ENCODE data around the gene TRIM2.
A peak's percentile ranks its signal among the peaks of the same experiment; 100 is the strongest.

TRIM2 gene

GRCh38 chr4:153209410-153209809 is 5.2 kb downstream of the TRIM2 start:
- Histone ChIP-seq H3K36me3 (ENCODE audit: control insufficient read depth, insufficient read depth, low read length) (no peaks in the 10 kb centered on the region), H3K9ac (ENCODE audit: low read depth, low read length) (no peak overlapping the region), H3K4me3 (ENCODE audit: low read depth, low read length) (no peak overlapping the region), H3K4me1 (ENCODE audit: control insufficient read depth, insufficient read depth, low read length) (peaks cover 45% of the 10 kb centered on the region), H3K27me3 (ENCODE audit: control insufficient read depth, insufficient read depth, low read length) (0 out of 2 replicates have a peak, but pooled peaks cover 8% of the 10 kb centered on the region), H3K9me3 (ENCODE audit: control insufficient read depth, insufficient read depth, low read length) (no peaks in the 10 kb centered on the region), H3K27ac (ENCODE audit: low read depth, low read length) (peak overlapping the region; percentile 43)

GRCh38 chr4:153210727-153211126 is 6.5 kb downstream of the TRIM2 start:
- peaks cover 40% of the 10 kb centered on the region for H3K4me1 ChIP-seq (ENCODE audit: control insufficient read depth, insufficient read depth, low read length)
- no peak overlapping the region for H3K4me3 ChIP-seq (ENCODE audit: low read depth, low read length)
- H3K27ac ChIP-seq (ENCODE audit: low read depth, low read length), result no peak overlapping the region
- no peak overlapping the region for H3K9ac ChIP-seq (ENCODE audit: low read depth, low read length)
- H3K9me3 ChIP-seq (ENCODE audit: control insufficient read depth, insufficient read depth, low read length), result no peaks in the 10 kb centered on the region
- H3K36me3 ChIP-seq (ENCODE audit: control insufficient read depth, insufficient read depth, low read length), result no peaks in the 10 kb centered on the region
- H3K27me3 ChIP-seq (ENCODE audit: control insufficient read depth, insufficient read depth, low read length), result 0 out of 2 replicates have a peak, but pooled peaks cover under 1% of the 10 kb centered on the region

GRCh38 chr4:153211986-153212728 is 7.9 kb downstream of the TRIM2 start:
- no peaks in the 10 kb centered on the region for H3K9me3 ChIP-seq (ENCODE audit: control insufficient read depth, insufficient read depth, low read length)
- no peaks in the 10 kb centered on the region for H3K27me3 ChIP-seq (ENCODE audit: control insufficient read depth, insufficient read depth, low read length)
- no peak overlapping the region for H3K4me3 ChIP-seq (ENCODE audit: low read depth, low read length)
- H3K4me1 ChIP-seq (ENCODE audit: control insufficient read depth, insufficient read depth, low read length), result peaks cover 26% of the 10 kb centered on the region
- H3K27ac ChIP-seq (ENCODE audit: low read depth, low read length), result no peak overlapping the region
- no peak overlapping the region for H3K9ac ChIP-seq (ENCODE audit: low read depth, low read length)
- no peaks in the 10 kb centered on the region for H3K36me3 ChIP-seq (ENCODE audit: control insufficient read depth, insufficient read depth, low read length)

- Histone ChIP-seq H3K27ac (ENCODE audit: low read depth, low read length) (no peak overlapping the region), H3K9me3 (ENCODE audit: control insufficient read depth, insufficient read depth, low read length) (no peaks in the 10 kb centered on the region), H3K4me3 (ENCODE audit: low read depth, low read length) (no peak overlapping the region), H3K4me1 (ENCODE audit: control insufficient read depth, insufficient read depth, low read length) (peaks cover 20% of the 10 kb centered on the region), H3K9ac (ENCODE audit: low read depth, low read length) (no peak overlapping the region), H3K27me3 (ENCODE audit: control insufficient read depth, insufficient read depth, low read length) (no peaks in the 10 kb centered on the region), H3K36me3 (ENCODE audit: control insufficient read depth, insufficient read depth, low read length) (no peaks in the 10 kb centered on the region)
Measured at GRCh38 chr4:153212736-153213135, 8.5 kb downstream of the TRIM2 start.

- H3K4me1 ChIP-seq (ENCODE audit: control insufficient read depth, insufficient read depth, low read length), result peaks cover 10% of the 10 kb centered on the region; the same call in 1 of the 2 replicates
- no peaks in the 10 kb centered on the region for H3K9me3 ChIP-seq (ENCODE audit: control insufficient read depth, insufficient read depth, low read length)
- no peak overlapping the region for H3K9ac ChIP-seq (ENCODE audit: low read depth, low read length)
- H3K4me3 ChIP-seq (ENCODE audit: low read depth, low read length), result no peak overlapping the region
- no peak overlapping the region for H3K27ac ChIP-seq (ENCODE audit: low read depth, low read length)
- no peaks in the 10 kb centered on the region for H3K36me3 ChIP-seq (ENCODE audit: control insufficient read depth, insufficient read depth, low read length)
- H3K27me3 ChIP-seq (ENCODE audit: control insufficient read depth, insufficient read depth, low read length), result no peaks in the 10 kb centered on the region
Measured at GRCh38 chr4:153215921-153216320, 11.7 kb downstream of the TRIM2 start.

GRCh38 chr4:153216546-153216945 is 12.3 kb downstream of the TRIM2 start:
- H3K27me3 ChIP-seq (ENCODE audit: control insufficient read depth, insufficient read depth, low read length), result no peaks in the 10 kb centered on the region
- no peak overlapping the region for H3K9ac ChIP-seq (ENCODE audit: low read depth, low read length)
- no peak overlapping the region for H3K27ac ChIP-seq (ENCODE audit: low read depth, low read length)
- H3K36me3 ChIP-seq (ENCODE audit: control insufficient read depth, insufficient read depth, low read length), result no peaks in the 10 kb centered on the region
- H3K4me1 ChIP-seq (ENCODE audit: control insufficient read depth, insufficient read depth, low read length), result peaks cover 10% of the 10 kb centered on the region; the same call in 1 of the 2 replicates
- no peaks in the 10 kb centered on the region for H3K9me3 ChIP-seq (ENCODE audit: control insufficient read depth, insufficient read depth, low read length)
- H3K4me3 ChIP-seq (ENCODE audit: low read depth, low read length), result no peak overlapping the region

- Histone ChIP-seq H3K4me3 (ENCODE audit: low read depth, low read length) (no peak overlapping the region), H3K9ac (ENCODE audit: low read depth, low read length) (no peak overlapping the region), H3K27ac (ENCODE audit: low read depth, low read length) (no peak overlapping the region), H3K4me1 (ENCODE audit: control insufficient read depth, insufficient read depth, low read length) (peaks cover 10% of the 10 kb centered on the region; the same call in 1 of the 2 replicates), H3K27me3 (ENCODE audit: control insufficient read depth, insufficient read depth, low read length) (no peaks in the 10 kb centered on the region), H3K36me3 (ENCODE audit: control insufficient read depth, insufficient read depth, low read length) (no peaks in the 10 kb centered on the region), H3K9me3 (ENCODE audit: control insufficient read depth, insufficient read depth, low read length) (no peaks in the 10 kb centered on the region)
Measured at GRCh38 chr4:153217440-153217839, 13.2 kb downstream of the TRIM2 start.

GRCh38 chr4:153218961-153219360 is 14.7 kb downstream of the TRIM2 start:
- H3K9me3 ChIP-seq (ENCODE audit: control insufficient read depth, insufficient read depth, low read length), result no peaks in the 10 kb centered on the region
- no peak overlapping the region for H3K27ac ChIP-seq (ENCODE audit: low read depth, low read length)
- H3K9ac ChIP-seq (ENCODE audit: low read depth, low read length), result no peak overlapping the region
- H3K36me3 ChIP-seq (ENCODE audit: control insufficient read depth, insufficient read depth, low read length), result no peaks in the 10 kb centered on the region
- H3K4me1 ChIP-seq (ENCODE audit: control insufficient read depth, insufficient read depth, low read length), result peaks cover 17% of the 10 kb centered on the region
- H3K4me3 ChIP-seq (ENCODE audit: low read depth, low read length), result no peak overlapping the region
- H3K27me3 ChIP-seq (ENCODE audit: control insufficient read depth, insufficient read depth, low read length), result peaks cover 12% of the 10 kb centered on the region

- Histone ChIP-seq H3K9ac (ENCODE audit: low read depth, low read length) (no peak overlapping the region), H3K9me3 (ENCODE audit: control insufficient read depth, insufficient read depth, low read length) (no peaks in the 10 kb centered on the region), H3K36me3 (ENCODE audit: control insufficient read depth, insufficient read depth, low read length) (no peaks in the 10 kb centered on the region), H3K27me3 (ENCODE audit: control insufficient read depth, insufficient read depth, low read length) (peaks cover 23% of the 10 kb centered on the region), H3K27ac (ENCODE audit: low read depth, low read length) (no peak overlapping the region), H3K4me3 (ENCODE audit: low read depth, low read length) (no peak overlapping the region), H3K4me1 (ENCODE audit: control insufficient read depth, insufficient read depth, low read length) (peaks cover 9% of the 10 kb centered on the region; the same call in 1 of the 2 replicates)
Measured at GRCh38 chr4:153220682-153221395, 16.6 kb downstream of the TRIM2 start.

- peak overlapping the region; percentile 91 for H3K27ac ChIP-seq (ENCODE audit: low read depth, low read length)
- peaks cover 23% of the 10 kb centered on the region for H3K27me3 ChIP-seq (ENCODE audit: control insufficient read depth, insufficient read depth, low read length)
- peak overlapping the region; percentile 42; the same call in 1 of the 2 replicates for H3K9ac ChIP-seq (ENCODE audit: low read depth, low read length)
- H3K4me1 ChIP-seq (ENCODE audit: control insufficient read depth, insufficient read depth, low read length), result peaks cover 10% of the 10 kb centered on the region
- H3K9me3 ChIP-seq (ENCODE audit: control insufficient read depth, insufficient read depth, low read length), result no peaks in the 10 kb centered on the region
- H3K36me3 ChIP-seq (ENCODE audit: control insufficient read depth, insufficient read depth, low read length), result no peaks in the 10 kb centered on the region
- peak overlapping the region; percentile 71 for H3K4me3 ChIP-seq (ENCODE audit: low read depth, low read length)
Measured at GRCh38 chr4:153221783-153222706, 17.8 kb downstream of the TRIM2 start.

All from HUES48 (cell line).